ENCODE measurements around the gene KRT28.
"Not testable (repeated sequence)": the region's sequence is repeated elsewhere in the genome, so short reads cannot be mapped to it uniquely, and the experiment has no call there.

KRT28 gene

GRCh38 chr17:40760105-40761016 is 39.4 kb downstream of the KRT28 start:
- no peak for DNase-seq (ENCODE audit: extremely low spot score)
- POLR2A ChIA-PET = no interaction called here
- TF ChIP-seq ARNT (IDR thresholded peaks at IDR 0.05) = no peak
- TF ChIP-seq, protein P1, sequence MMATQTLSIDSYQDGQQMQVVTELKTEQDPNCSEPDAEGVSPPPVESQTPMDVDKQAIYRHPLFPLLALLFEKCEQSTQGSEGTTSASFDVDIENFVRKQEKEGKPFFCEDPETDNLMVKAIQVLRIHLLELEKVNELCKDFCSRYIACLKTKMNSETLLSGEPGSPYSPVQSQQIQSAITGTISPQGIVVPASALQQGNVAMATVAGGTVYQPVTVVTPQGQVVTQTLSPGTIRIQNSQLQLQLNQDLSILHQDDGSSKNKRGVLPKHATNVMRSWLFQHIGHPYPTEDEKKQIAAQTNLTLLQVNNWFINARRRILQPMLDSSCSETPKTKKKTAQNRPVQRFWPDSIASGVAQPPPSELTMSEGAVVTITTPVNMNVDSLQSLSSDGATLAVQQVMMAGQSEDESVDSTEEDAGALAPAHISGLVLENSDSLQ (IDR thresholded peaks at IDR 0.05) = no peak
- no peak for TF ChIP-seq BHLHE40 (IDR thresholded peaks at IDR 0.05; ENCODE audit: borderline replicate concordance)
- no peak for TF ChIP-seq FOXM1 (IDR thresholded peaks at IDR 0.05; ENCODE audit: borderline replicate concordance)
- TF ChIP-seq HDGF (IDR thresholded peaks at IDR 0.05; ENCODE audit: borderline replicate concordance) = no peak
- no peak for TF ChIP-seq ELF4 (IDR thresholded peaks at IDR 0.05)
- TF ChIP-seq LEF1 (IDR thresholded peaks at IDR 0.05; ENCODE audit: borderline replicate concordance) = no peak
- TF ChIP-seq FOXK2 (IDR thresholded peaks at IDR 0.05) = no peak
- TF ChIP-seq CTBP1 (IDR thresholded peaks at IDR 0.05; ENCODE audit: borderline replicate concordance) = no peak
- TF ChIP-seq NFRKB (IDR thresholded peaks at IDR 0.05) = no peak
- no peak for TF ChIP-seq FOXA1 (IDR thresholded peaks at IDR 0.05)
- no peak for TF ChIP-seq SP1 (IDR thresholded peaks at IDR 0.05)
- TF ChIP-seq TARDBP (IDR thresholded peaks at IDR 0.05) = no peak
- TF ChIP-seq L3MBTL2 (conservative IDR thresholded peaks at IDR 0.05) = no peak
- no peak for TF ChIP-seq SUZ12 (IDR thresholded peaks at IDR 0.05)
- TF ChIP-seq ZNF384 (IDR thresholded peaks at IDR 0.05) = no peak
- CTCF ChIA-PET = no interaction called here

GRCh38 chr17:40755231-40755630 is 44.5 kb downstream of the KRT28 start, which contains the start of gene KRT25:
Gene KRT25 (minus strand): TSS chr17:40755331. CDS start chr17:40755271, 60 bp downstream.
- CTCF ChIA-PET = no interaction called here
- DNase-seq (ENCODE audit: extremely low spot score) = no peak
- TF ChIP-seq TARDBP (IDR thresholded peaks at IDR 0.05) (no peak), ELF4 (IDR thresholded peaks at IDR 0.05) (no peak), LEF1 (IDR thresholded peaks at IDR 0.05; ENCODE audit: borderline replicate concordance) (no peak), FOXM1 (IDR thresholded peaks at IDR 0.05; ENCODE audit: borderline replicate concordance) (no peak), L3MBTL2 (conservative IDR thresholded peaks at IDR 0.05) (no peak), SP1 (IDR thresholded peaks at IDR 0.05) (no peak), ZNF384 (IDR thresholded peaks at IDR 0.05) (no peak), CTBP1 (IDR thresholded peaks at IDR 0.05; ENCODE audit: borderline replicate concordance) (no peak), BHLHE40 (IDR thresholded peaks at IDR 0.05; ENCODE audit: borderline replicate concordance) (no peak), ARNT (IDR thresholded peaks at IDR 0.05) (no peak), FOXK2 (IDR thresholded peaks at IDR 0.05) (no peak), FOXA1 (IDR thresholded peaks at IDR 0.05) (no peak), HDGF (IDR thresholded peaks at IDR 0.05; ENCODE audit: borderline replicate concordance) (no peak), NFRKB (IDR thresholded peaks at IDR 0.05) (no peak), SUZ12 (IDR thresholded peaks at IDR 0.05) (no peak)
- TF ChIP-seq, protein P1 (IDR thresholded peaks at IDR 0.05) = no peak
- POLR2A ChIA-PET = no interaction called here

DNA sequence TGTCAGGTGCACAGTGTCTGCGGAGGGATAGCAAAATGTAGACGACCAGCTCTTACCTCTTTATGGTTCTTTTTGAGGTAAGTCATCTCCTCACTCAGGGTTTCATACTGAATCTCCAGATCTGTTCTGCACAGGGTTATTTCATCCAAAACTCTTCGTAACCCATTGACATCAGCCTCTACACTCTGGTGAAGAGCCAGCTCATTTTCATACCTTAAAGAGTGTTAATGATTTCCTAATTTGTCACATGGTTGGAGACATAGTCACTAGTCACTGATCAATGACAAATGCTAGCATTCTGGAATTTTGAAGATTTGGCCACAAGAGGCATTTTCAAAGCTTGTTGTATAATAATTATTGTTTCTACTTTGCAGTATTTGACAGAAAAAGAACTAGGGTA is 46.0 kb downstream of the KRT28 start:
- TF ChIP-seq BHLHE40 (IDR thresholded peaks at IDR 0.05; ENCODE audit: borderline replicate concordance) (no peak), CTBP1 (IDR thresholded peaks at IDR 0.05; ENCODE audit: borderline replicate concordance) (no peak), FOXA1 (IDR thresholded peaks at IDR 0.05) (no peak), ELF4 (IDR thresholded peaks at IDR 0.05) (no peak), FOXK2 (IDR thresholded peaks at IDR 0.05) (no peak), HDGF (IDR thresholded peaks at IDR 0.05; ENCODE audit: borderline replicate concordance) (no peak)
- TF ChIP-seq, protein P1 (IDR thresholded peaks at IDR 0.05) = no peak
- CTCF ChIA-PET = no interaction called here
- POLR2A ChIA-PET = no interaction called here
- DNase-seq (ENCODE audit: extremely low spot score) = no peak

DNA sequence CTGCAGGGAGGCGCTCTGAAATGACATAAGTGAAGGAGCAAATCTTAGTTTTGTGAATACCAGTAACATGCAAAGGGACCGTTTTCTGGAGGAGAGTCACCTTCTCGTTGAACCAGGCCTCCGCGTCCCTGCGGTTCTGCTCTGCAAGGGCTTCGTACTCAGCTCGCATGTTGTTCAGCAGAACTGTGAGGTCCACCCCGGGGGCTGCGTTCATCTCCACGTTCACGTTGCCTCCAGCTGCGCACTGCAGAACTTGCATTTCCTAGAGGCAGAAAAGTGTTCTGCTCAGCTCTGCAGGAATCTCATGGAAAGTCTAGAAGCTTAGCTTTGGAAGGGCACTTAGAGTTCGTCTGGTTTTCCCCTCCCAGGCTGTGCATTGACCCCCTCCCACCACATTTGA is 48.7 kb downstream of the KRT28 start:
- no peak for TF ChIP-seq LEF1 (IDR thresholded peaks at IDR 0.05; ENCODE audit: borderline replicate concordance)
- no peak for TF ChIP-seq BHLHE40 (IDR thresholded peaks at IDR 0.05; ENCODE audit: borderline replicate concordance)
- no peak for TF ChIP-seq FOXK2 (IDR thresholded peaks at IDR 0.05)
- TF ChIP-seq, protein P1 (IDR thresholded peaks at IDR 0.05) = no peak
- TF ChIP-seq NFRKB (IDR thresholded peaks at IDR 0.05) = no peak
- no peak for TF ChIP-seq ELF4 (IDR thresholded peaks at IDR 0.05)
- no peak for TF ChIP-seq HDGF (IDR thresholded peaks at IDR 0.05; ENCODE audit: borderline replicate concordance)
- no peak for TF ChIP-seq L3MBTL2 (conservative IDR thresholded peaks at IDR 0.05)
- no peak for TF ChIP-seq SUZ12 (IDR thresholded peaks at IDR 0.05)
- TF ChIP-seq ARNT (IDR thresholded peaks at IDR 0.05) = no peak
- no peak for TF ChIP-seq TARDBP (IDR thresholded peaks at IDR 0.05)
- no peak for TF ChIP-seq ZNF384 (IDR thresholded peaks at IDR 0.05)
- no peak for TF ChIP-seq FOXA1 (IDR thresholded peaks at IDR 0.05)
- TF ChIP-seq CTBP1 (IDR thresholded peaks at IDR 0.05; ENCODE audit: borderline replicate concordance) = no peak
- CTCF ChIA-PET = interaction anchor here (0.8 kb wide), 1 partner anchor 11 kb away, joined by 3 read pairs; no protein-coding TSS in a partner anchor
- no peak for DNase-seq (ENCODE audit: extremely low spot score)

DNA sequence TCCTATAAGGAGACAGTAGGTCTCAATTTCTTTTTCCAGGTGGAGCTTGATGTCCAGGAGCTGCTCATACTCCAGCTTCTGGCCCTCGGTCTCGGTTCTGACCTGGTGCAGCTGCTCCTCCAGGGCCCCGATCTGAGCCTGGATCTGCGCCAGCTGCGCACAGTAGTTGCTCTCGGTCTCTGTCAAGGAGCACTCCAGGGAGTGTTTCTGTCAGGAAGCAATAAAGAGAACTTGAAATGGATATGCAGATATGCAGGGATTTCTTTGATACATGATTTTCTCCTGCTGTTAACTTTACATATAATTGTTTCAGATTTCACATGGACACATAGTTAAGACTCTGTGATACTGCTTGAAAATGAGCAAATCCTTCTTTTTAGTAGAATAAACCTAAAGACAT is 49.4 kb downstream of the KRT28 start:
- no peak for DNase-seq (ENCODE audit: extremely low spot score)
- ChIA-PET CTCF (interaction anchor here (0.8 kb wide), 1 partner anchor 12 kb away, joined by 3 read pairs; no protein-coding TSS in a partner anchor), POLR2A (no interaction called here)
- no peak for TF ChIP-seq BHLHE40 (IDR thresholded peaks at IDR 0.05; ENCODE audit: borderline replicate concordance)
- no peak for TF ChIP-seq LEF1 (IDR thresholded peaks at IDR 0.05; ENCODE audit: borderline replicate concordance)
- TF ChIP-seq SP1 (IDR thresholded peaks at IDR 0.05) = no peak
- TF ChIP-seq SUZ12 (IDR thresholded peaks at IDR 0.05) = no peak
- no peak for TF ChIP-seq NFRKB (IDR thresholded peaks at IDR 0.05)
- no peak for TF ChIP-seq L3MBTL2 (conservative IDR thresholded peaks at IDR 0.05)
- TF ChIP-seq CTBP1 (IDR thresholded peaks at IDR 0.05; ENCODE audit: borderline replicate concordance) = no peak
- TF ChIP-seq, protein P1 (IDR thresholded peaks at IDR 0.05) = no peak
- TF ChIP-seq ELF4 (IDR thresholded peaks at IDR 0.05) = no peak
- TF ChIP-seq ARNT (IDR thresholded peaks at IDR 0.05) = no peak
- TF ChIP-seq HDGF (IDR thresholded peaks at IDR 0.05; ENCODE audit: borderline replicate concordance) = no peak

More for the DNA sequence above, 48.7 kb downstream of the KRT28 start:
- POLR2A ChIA-PET = no interaction called here

- CTCF ChIA-PET = not testable (repeated sequence)
These were observed 51.1 kb downstream of the KRT28 start for GRCh38 chr17:40748666-40749065.

More at GRCh38 chr17:40748666-40749065, 51.1 kb downstream of the KRT28 start:
- DNase-seq (ENCODE audit: extremely low spot score); POLR2A ChIA-PET: not testable (repeated sequence)

Data from HEK293T (cell line).